ENCODE data around the gene ITGAE. TPM values are rescaled to one million over a fixed set of nuclear protein-coding genes. Genes with fewer than 3 reads are reported as not detected.

ITGAE gene
- total and polyA plus RNA-seq, 10 of the 15 experiments (the other 5 are each of a cell fraction or from before 2014, with no cell fraction given), result 13.1 to 161 (median 34.8) TPM

DNA sequence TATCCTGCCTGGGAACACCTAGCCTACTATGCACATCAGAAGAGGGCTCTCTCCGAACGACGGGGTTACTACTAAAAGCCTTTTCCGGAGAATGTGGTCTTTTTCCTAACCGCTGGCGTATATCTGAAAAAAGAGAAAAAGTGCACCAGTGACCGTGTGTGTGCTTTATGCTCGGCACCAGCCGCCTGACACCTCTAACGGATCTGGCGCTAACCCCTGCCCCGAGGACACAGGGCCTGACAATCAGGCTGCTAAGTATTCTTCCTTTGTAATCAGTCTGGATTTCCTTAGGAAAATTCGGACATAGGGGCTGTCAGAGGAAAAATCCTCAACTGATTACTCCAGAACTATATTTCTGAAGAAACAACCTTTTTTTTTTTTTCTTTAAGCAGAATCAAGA is 13.4 kb upstream of the ITGAE start:
- ATAC-seq, result no peak
- in situ Hi-C loops (cut with MboI), result no loop called here
- no TSS peak for BruUV-seq (replicated peaks)

DNA sequence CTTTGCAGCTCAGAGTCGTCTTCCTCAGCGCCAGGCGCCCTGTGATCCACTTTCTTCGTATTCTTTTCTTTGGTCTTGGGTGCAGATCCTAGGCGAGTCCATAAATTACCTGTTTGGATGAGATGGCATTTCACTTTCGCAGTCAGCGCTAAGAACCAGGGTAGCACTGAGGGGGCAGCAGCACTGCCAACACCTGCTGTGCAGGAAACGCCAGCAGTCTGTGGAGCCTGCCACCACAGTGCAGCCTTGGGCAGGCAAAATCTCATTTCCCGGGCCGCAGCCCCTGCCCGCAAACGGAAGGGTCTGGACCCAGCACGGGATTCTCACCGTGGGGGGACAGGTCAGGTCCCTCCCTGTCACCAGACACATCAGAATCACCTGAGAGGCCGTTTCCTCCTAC is 12.2 kb upstream of the ITGAE start:
- ATAC-seq (no peak), FAIRE-seq (no peak), DNase-seq (ENCODE audit: low read depth, low spot score) (no peak)
- CTCF ChIA-PET, result interaction anchor here (1.1 to 3.5 kb wide), 2 partner anchors 13 to 79 kb away, joined by 3 to 14 read pairs; no protein-coding TSS in a partner anchor
- TF ChIP-seq WRNIP1 (IDR thresholded peaks at IDR 0.05; ENCODE audit: borderline replicate concordance, low read depth, low read length), result no peak
- no peak for TF ChIP-seq ZBED1 (IDR thresholded peaks at IDR 0.05; ENCODE audit: borderline replicate concordance)
- no peak for TF ChIP-seq EP300 (IDR thresholded peaks at IDR 0.05; ENCODE audit: borderline replicate concordance in 1 of 2, control insufficient read depth in 1 of 2, low read depth in 2 of 2, low read length in 2 of 2)
- Histone ChIP-seq H3K36me3 (ENCODE audit: control insufficient read depth in 2 of 2, insufficient read depth in 2 of 2, low read length in 1 of 2) (peaks cover 16 to 18% of the 10 kb centered on the region in 2 experiments), H3K9ac (ENCODE audit: control insufficient read depth, insufficient read depth, low read length) (no peak overlapping the region), H3K27me3 (replicated peaks in 1 of 2; ENCODE audit: control insufficient read depth in 2 of 2, insufficient read depth in 2 of 2, low read length in 1 of 2) (no peaks in the 10 kb centered on the region), H3K79me2 (ENCODE audit: control insufficient read depth, insufficient read depth, low read length) (no peaks in the 10 kb centered on the region), H3K9me3 (replicated peaks; ENCODE audit: control insufficient read depth, insufficient read depth, low read length) (no peaks in the 10 kb centered on the region), H3K4me1 (ENCODE audit: control insufficient read depth, insufficient read depth, low read length) (peaks cover 9% of the 10 kb centered on the region), H2AFZ (ENCODE audit: control insufficient read depth, low read depth, low read length) (no peak overlapping the region), H3K4me3 (no peak overlapping the region), H3K27ac (ENCODE audit: control insufficient read depth, insufficient read depth) (no peak overlapping the region), H3K4me2 (ENCODE audit: control insufficient read depth, insufficient read depth) (no peak overlapping the region), H4K20me1 (ENCODE audit: control insufficient read depth, insufficient read depth) (no peaks in the 10 kb centered on the region)
- in situ Hi-C loops (cut with MboI) (no loop called here), intact Hi-C loops (cut with micrococcal nuclease; ENCODE audit: unreplicated experiment) (no loop called here)
- RAD21 ChIA-PET (ENCODE audit: unreplicated experiment), result no interaction called here
- BruUV-seq (replicated peaks), result no TSS peak
- SMC1A ChIA-PET (ENCODE audit: uncharacterized antibody, unreplicated experiment), result no interaction called here
- 96% methylated on average over 15 of the region's 15 CpGs for WGBS (ENCODE audit: insufficient coverage, insufficient replicate concordance, low lambda C conversion rate, missing lambda C conversion rate)
- POLR2A ChIA-PET, result no interaction called here

More for the DNA sequence above, 13.4 kb upstream of the ITGAE start:
- H3K4me1 ChIP-seq (ENCODE audit: control insufficient read depth, insufficient read depth, low read length), result peaks cover 9% of the 10 kb centered on the region
- H4K20me1 ChIP-seq (ENCODE audit: control insufficient read depth, insufficient read depth), result no peaks in the 10 kb centered on the region
- FAIRE-seq (no peak), DNase-seq (ENCODE audit: low read depth, low spot score) (no peak)
- no peaks in the 10 kb centered on the region for H3K27me3 ChIP-seq (replicated peaks in 1 of 2; ENCODE audit: control insufficient read depth in 2 of 2, insufficient read depth in 2 of 2, low read length in 1 of 2)
- SMC1A ChIA-PET (ENCODE audit: uncharacterized antibody, unreplicated experiment), result interaction anchor here (0.7 kb wide), 1 partner anchor 76 kb away, joined by 4 read pairs; no protein-coding TSS in a partner anchor
- RAD21 ChIA-PET (ENCODE audit: unreplicated experiment), result no interaction called here
- CTCF ChIA-PET, result interaction anchor here (0.8 to 5.0 kb wide), 3 partner anchors 10 to 77 kb away, joined by 3 to 33 read pairs (median 23); no protein-coding TSS in a partner anchor
- H3K27ac ChIP-seq (ENCODE audit: control insufficient read depth, insufficient read depth), result no peak overlapping the region
- POLR2A ChIA-PET, result no interaction called here
- no peak overlapping the region for H3K4me3 ChIP-seq
- H3K9me3 ChIP-seq (replicated peaks; ENCODE audit: control insufficient read depth, insufficient read depth, low read length), result no peaks in the 10 kb centered on the region
- intact Hi-C loops (cut with micrococcal nuclease; ENCODE audit: unreplicated experiment), result no loop called here
- no peaks in the 10 kb centered on the region for H3K79me2 ChIP-seq (ENCODE audit: control insufficient read depth, insufficient read depth, low read length)
- no peak for TF ChIP-seq CREM (IDR thresholded peaks at IDR 0.05; ENCODE audit: low read depth)
- TF ChIP-seq NR2C1 (IDR thresholded peaks at IDR 0.05), result no peak
- TF ChIP-seq SMAD5 (IDR thresholded peaks at IDR 0.05; ENCODE audit: low read depth), result no peak
- TF ChIP-seq, protein P1, sequence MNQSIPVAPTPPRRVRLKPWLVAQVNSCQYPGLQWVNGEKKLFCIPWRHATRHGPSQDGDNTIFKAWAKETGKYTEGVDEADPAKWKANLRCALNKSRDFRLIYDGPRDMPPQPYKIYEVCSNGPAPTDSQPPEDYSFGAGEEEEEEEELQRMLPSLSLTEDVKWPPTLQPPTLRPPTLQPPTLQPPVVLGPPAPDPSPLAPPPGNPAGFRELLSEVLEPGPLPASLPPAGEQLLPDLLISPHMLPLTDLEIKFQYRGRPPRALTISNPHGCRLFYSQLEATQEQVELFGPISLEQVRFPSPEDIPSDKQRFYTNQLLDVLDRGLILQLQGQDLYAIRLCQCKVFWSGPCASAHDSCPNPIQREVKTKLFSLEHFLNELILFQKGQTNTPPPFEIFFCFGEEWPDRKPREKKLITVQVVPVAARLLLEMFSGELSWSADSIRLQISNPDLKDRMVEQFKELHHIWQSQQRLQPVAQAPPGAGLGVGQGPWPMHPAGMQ (IDR thresholded peaks at IDR 0.05; ENCODE audit: borderline replicate concordance), result no peak
- no peak for TF ChIP-seq ZNF384 (IDR thresholded peaks at IDR 0.05; ENCODE audit: borderline replicate concordance, low read depth, low read length)
- TF ChIP-seq PML (IDR thresholded peaks at IDR 0.05; ENCODE audit: low read length), result no peak
- TF ChIP-seq EED (IDR thresholded peaks at IDR 0.05; ENCODE audit: low read depth), result no peak
- TF ChIP-seq ETV6 (conservative IDR thresholded peaks at IDR 0.05 in 1 of 2, IDR thresholded peaks at IDR 0.05 in 1 of 2; ENCODE audit: borderline replicate concordance in 1 of 2, low read depth in 1 of 2), result no peak
- TF ChIP-seq MTA3 (IDR thresholded peaks at IDR 0.05; ENCODE audit: borderline replicate concordance, low read length), result no peak
- no peak for TF ChIP-seq WRNIP1 (IDR thresholded peaks at IDR 0.05; ENCODE audit: borderline replicate concordance, low read depth, low read length)
- no peak for TF ChIP-seq SMC3 (IDR thresholded peaks at IDR 0.05; ENCODE audit: borderline replicate concordance, low read length)
- H3K36me3 ChIP-seq (ENCODE audit: control insufficient read depth in 2 of 2, insufficient read depth in 2 of 2, low read length in 1 of 2), result peaks cover 20 to 22% of the 10 kb centered on the region in 2 experiments
- WGBS (ENCODE audit: insufficient coverage, insufficient replicate concordance, low lambda C conversion rate, missing lambda C conversion rate), result 97% methylated on average over 13 of the region's 13 CpGs
- H2AFZ ChIP-seq (ENCODE audit: control insufficient read depth, low read depth, low read length), result no peak overlapping the region
- H3K4me2 ChIP-seq (ENCODE audit: control insufficient read depth, insufficient read depth), result no peak overlapping the region
- no peak overlapping the region for H3K9ac ChIP-seq (ENCODE audit: control insufficient read depth, insufficient read depth, low read length)

All from GM12878 (cell line).